HepG2 (cell line): ENCODE results near the gene CCDC116. TPM values are rescaled to one million over a fixed set of nuclear protein-coding genes. Genes with fewer than 3 reads are reported as not detected.

ENCODE experiments used
- ATF5 ChIP-seq: sonication (generic); formaldehyde crosslinking; IDR thresholded peaks from 2 replicates; pipeline ENCODE4 v1.4.0; 2020; ENCODE audit warnings: mild to moderate bottlenecking, low read depth, missing genetic modification reagents
- BORCS8-MEF2B ChIP-seq: sonication (generic); formaldehyde crosslinking; IDR thresholded peaks from 2 replicates; pipeline ENCODE4 v1.8.0; 2022; ENCODE audit warnings: mild to moderate bottlenecking, missing genetic modification reagents
- DRAP1 ChIP-seq: IDR thresholded peaks from 2 replicates; pipeline ENCODE4 v1.6.1; 2016; ENCODE audit warnings: missing genetic modification reagents, missing compliant biosample characterization
- HNF1A ChIP-seq, 2 experiments: sonication (generic) in 1 of 2; formaldehyde crosslinking in 1 of 2; IDR thresholded peaks; 2 replicates each; pipeline versions ENCODE4 v1.4.0 to v1.6.1; 2016 to 2020; ENCODE audit warnings: borderline replicate concordance in 1 of 2, low read depth in 1 of 2, mild to moderate bottlenecking in 1 of 2, missing genetic modification reagents in 1 of 2
- KMT2A ChIP-seq: sonication (generic); formaldehyde crosslinking; IDR thresholded peaks from 2 replicates; pipeline ENCODE4 v1.4.0; 2020; ENCODE audit warnings: missing genetic modification reagents
- MEIS1 ChIP-seq: sonication (generic); formaldehyde crosslinking; IDR thresholded peaks from 2 replicates; pipeline ENCODE4 v1.9.0; 2021; ENCODE audit warnings: mild to moderate bottlenecking, missing genetic modification reagents, moderate library complexity, borderline replicate concordance
- NR0B2 ChIP-seq: sonication (generic); formaldehyde crosslinking; IDR thresholded peaks from 2 replicates; pipeline ENCODE4 v1.4.0; 2020; ENCODE audit warnings: mild to moderate bottlenecking, missing genetic modification reagents
- TAF15 ChIP-seq: fragments of 200-400 bp; formaldehyde crosslinking; IDR thresholded peaks from one replicate; pipeline ENCODE4 v1.6.1; 2018; ENCODE audit warnings: mild to moderate bottlenecking, low read depth, low read length; ENCODE audit not compliant: poor library complexity, severe bottlenecking
- ZBTB10 ChIP-seq: sonication (generic); formaldehyde crosslinking; IDR thresholded peaks from 2 replicates; pipeline ENCODE4 v1.4.0; 2020; ENCODE audit warnings: missing genetic modification reagents, borderline replicate concordance
- ZNF205 ChIP-seq: IDR thresholded peaks from 2 replicates; pipeline ENCODE4 v1.6.1; 2018; ENCODE audit warnings: missing biosample characterization, missing genetic modification reagents
- ZNF224 ChIP-seq: sonication (generic); formaldehyde crosslinking; IDR thresholded peaks from 2 replicates; pipeline ENCODE4 v1.5.0; 2020; ENCODE audit warnings: mild to moderate bottlenecking, missing genetic modification reagents
- ZNF44 ChIP-seq: sonication (generic); formaldehyde crosslinking; IDR thresholded peaks from 2 replicates; pipeline ENCODE4 v1.5.1; 2020; ENCODE audit warnings: mild to moderate bottlenecking, missing genetic modification reagents
- ZNF510 ChIP-seq: sonication (generic); formaldehyde crosslinking; IDR thresholded peaks from 2 replicates; pipeline ENCODE4 v1.4.0; 2020; ENCODE audit warnings: low read depth, mild to moderate bottlenecking, missing genetic modification reagents
- ZNF616 ChIP-seq: sonication (generic); formaldehyde crosslinking; IDR thresholded peaks from 2 replicates; pipeline ENCODE4 v1.5.0; 2020; ENCODE audit warnings: low read depth, mild to moderate bottlenecking, missing genetic modification reagents
- ZNF691 ChIP-seq: sonication (generic); formaldehyde crosslinking; IDR thresholded peaks from 2 replicates; pipeline ENCODE4 v1.4.0; 2020; ENCODE audit warnings: missing genetic modification reagents, low read depth, mild to moderate bottlenecking, borderline replicate concordance
- polyA plus RNA-seq, 8 experiments: library from polyadenylated mRNA; depleted of rRNA in 3 of 8; stranded (reverse) in 7 of 8; unstranded in 1 of 8; fragments of >200 nt; fragmentation: Illumina TruSeq in 4 of 8; extraction: Trizol in 4 of 8; gene quantifications; 2 replicates each; pipeline versions ENCODE4 v1.2.1 to v1.2.3, GENCODE V29; 2011 to 2016; ENCODE audit warnings: low read depth in 4 of 8, missing spikeins in 1 of 8, mixed read lengths in 1 of 8; ENCODE audit not compliant: insufficient read depth in 1 of 8
- total RNA-seq, 5 experiments: library from RNA; depleted of rRNA; stranded (reverse); fragments of >200 nt; fragmentation: Illumina TruSeq; extraction: Trizol; gene quantifications; 2 replicates each; pipeline ENCODE4 v1.2.3, GENCODE V29; 2016; ENCODE audit warnings: low read depth in 1 of 5
- TF ChIP-seq, protein P1 (sequence below): sonication (generic); formaldehyde crosslinking; IDR thresholded peaks from 2 replicates; pipeline ENCODE4 v1.4.0; 2020; ENCODE audit warnings: missing genetic modification reagents
- TF ChIP-seq, protein P2 (sequence below): IDR thresholded peaks from 2 replicates; pipeline ENCODE4 v1.6.1; 2016; ENCODE audit warnings: low read depth, borderline replicate concordance

CCDC116 gene
- total and polyA plus RNA-seq, 2 of the 13 experiments (the other 11 are each of a cell fraction or from before 2014, with no cell fraction given), result 0.15 to 0.33 TPM

DNA sequence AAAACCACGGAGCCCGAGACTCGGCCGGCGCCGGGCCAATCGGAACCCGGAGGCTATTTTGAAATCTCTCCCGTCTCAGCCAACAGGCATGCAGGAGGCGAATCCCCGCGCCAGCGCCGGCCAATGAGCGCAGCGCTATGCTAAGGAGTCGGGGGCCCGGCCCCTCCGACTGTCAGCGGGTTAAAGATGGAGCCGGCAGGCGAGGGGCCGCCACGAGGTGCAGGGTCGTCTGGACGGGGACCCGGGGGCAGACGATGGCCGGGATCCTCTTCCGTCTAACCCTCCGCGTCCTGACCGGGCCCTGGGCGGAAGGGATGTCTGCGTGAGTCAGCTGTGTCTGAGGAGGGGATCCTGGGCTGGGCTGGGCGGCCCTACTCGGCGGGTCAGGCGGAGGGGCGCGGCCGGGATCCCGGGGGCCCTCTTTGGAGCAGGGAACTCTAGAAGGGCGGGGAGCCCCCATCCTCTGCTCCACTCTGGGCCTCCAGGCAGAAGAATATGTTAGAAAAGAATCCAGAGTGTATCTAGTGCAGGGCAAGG lies 19.5 kb downstream of the CCDC116 start (continued):
- TF ChIP-seq HNF1A (IDR thresholded peaks at IDR 0.05; ENCODE audit: low read depth) (no peak), HNF1A (CRISPR knock-in tag; IDR thresholded peaks at IDR 0.05; ENCODE audit: borderline replicate concordance) (no peak; the same call in 1 of the 2 replicates), ZNF616 (CRISPR knock-in tag) (no peak), ZNF205 (CRISPR knock-in tag) (no peak), ZNF691 (CRISPR knock-in tag) (no peak), ZNF44 (CRISPR knock-in tag) (no peak), MEIS1 (CRISPR knock-in tag) (peak; percentile 50; the same call in 1 of the 2 replicates), BORCS8-MEF2B (CRISPR knock-in tag) (no peak; the same call in 1 of the 2 replicates), ZNF510 (CRISPR knock-in tag) (no peak), NR0B2 (CRISPR knock-in tag) (no peak), ATF5 (no peak), KMT2A (CRISPR knock-in tag) (peak; percentile 62; the same call in 1 of the 2 replicates), TAF15 (no peak), ZNF224 (peak; percentile 92; the same call in 1 of the 2 replicates), ZBTB10 (no peak), DRAP1 (CRISPR knock-in tag) (no peak)
- TF ChIP-seq, protein P1, sequence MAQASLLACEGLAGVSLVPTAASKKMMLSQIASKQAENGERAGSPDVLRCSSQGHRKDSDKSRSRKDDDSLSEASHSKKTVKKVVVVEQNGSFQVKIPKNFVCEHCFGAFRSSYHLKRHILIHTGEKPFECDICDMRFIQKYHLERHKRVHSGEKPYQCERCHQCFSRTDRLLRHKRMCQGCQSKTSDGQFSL, result no peak
- TF ChIP-seq, protein P2, sequence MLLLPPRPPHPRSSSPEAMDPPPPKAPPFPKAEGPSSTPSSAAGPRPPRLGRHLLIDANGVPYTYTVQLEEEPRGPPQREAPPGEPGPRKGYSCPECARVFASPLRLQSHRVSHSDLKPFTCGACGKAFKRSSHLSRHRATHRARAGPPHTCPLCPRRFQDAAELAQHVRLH (CRISPR knock-in tag), result peak; percentile 25; the same call in 1 of the 2 replicates
